Activated CD4-positive, alpha-beta T cell treated with anti-CD3 and anti-CD28 coated beads for 48 hours (primary cell): ENCODE results near the gene RGS3.

Source experiments
- DNase-seq: peaks from one replicate; pipeline ENCODE4 v3.0.0-alpha.2; 2020

RGS3 gene

DNA sequence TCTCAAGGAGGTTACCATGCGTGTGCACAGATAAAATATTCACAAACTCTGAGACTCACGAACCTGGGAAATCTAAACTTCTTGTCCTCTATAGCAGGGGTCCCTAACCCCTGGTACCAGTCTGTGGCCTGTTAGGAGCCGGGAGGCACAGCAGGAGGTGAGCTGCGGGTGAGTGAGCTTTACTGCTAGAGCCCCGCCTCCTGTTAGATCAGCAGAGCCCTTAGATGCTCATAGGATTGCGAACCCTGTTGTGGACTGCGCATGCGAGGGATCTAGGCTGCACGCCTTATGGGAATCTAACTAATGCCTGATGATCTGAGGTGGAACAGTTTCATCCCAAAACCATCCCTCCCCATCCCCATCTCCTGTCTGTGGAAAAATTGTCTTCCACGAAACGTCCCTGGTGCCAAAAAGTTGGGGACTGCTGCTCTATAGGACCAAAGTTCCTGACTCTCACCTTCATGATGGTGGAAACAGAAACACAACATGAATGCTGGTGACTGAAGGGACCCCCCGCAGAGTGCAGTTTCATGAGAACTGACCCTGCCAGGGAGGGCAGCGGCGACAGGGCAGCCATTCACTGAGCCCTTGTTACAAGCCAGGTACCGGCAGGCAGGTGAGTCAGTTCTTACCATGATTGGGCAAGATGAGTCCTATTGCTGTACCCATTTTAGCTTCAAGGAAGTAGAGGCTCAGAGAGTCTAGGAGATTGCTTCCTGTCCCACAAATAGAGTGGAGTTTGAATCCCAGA, 181.9 kb downstream of the RGS3 start:
- DNase-seq: no peak

DNA sequence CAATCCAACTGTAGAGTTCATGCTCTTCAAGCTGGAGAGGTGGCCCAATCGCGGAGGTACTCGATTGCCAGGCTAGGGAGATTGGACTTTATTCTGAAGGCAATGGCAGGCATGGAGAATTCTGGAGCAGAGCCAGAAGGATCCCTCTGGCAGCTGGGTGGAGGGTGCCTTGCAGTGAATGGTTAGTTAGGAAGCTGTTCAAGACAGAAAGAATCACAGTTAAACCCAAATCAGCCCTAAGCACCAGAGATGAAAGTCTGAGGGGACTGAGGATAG, 182.4 kb downstream of the RGS3 start:
- no peak for DNase-seq

DNA sequence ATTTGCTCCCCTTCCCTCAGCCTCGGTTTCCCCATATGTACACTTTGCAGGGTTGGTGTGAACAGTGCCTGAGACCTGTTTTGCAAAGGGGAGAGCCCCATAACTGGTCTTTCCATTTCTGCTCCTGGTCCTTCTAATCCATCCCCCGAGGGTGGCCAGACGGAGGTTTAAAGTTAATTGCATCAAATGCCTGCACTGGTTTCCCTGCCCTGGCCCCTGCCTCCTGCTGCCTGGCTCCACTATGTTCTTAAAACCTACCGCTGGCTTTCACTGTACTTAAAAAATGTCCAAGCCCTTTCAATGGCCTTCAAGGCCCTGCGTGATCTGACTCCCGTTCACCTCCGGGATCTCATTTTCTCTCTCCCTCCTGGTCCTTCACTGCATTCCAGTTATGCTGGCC, 183.0 kb downstream of the RGS3 start:
- DNase-seq: no peak
